Measurements from ENCODE around the gene GRID1. TPM values are rescaled to one million over a fixed set of nuclear protein-coding genes. Genes with fewer than 3 reads are reported as not detected.

Gene GRID1
- polyA plus RNA-seq, 1 donor (not counting 4 experiments of a cell fraction or from before 2014, with no cell fraction given) = 0.01 TPM

DNA sequence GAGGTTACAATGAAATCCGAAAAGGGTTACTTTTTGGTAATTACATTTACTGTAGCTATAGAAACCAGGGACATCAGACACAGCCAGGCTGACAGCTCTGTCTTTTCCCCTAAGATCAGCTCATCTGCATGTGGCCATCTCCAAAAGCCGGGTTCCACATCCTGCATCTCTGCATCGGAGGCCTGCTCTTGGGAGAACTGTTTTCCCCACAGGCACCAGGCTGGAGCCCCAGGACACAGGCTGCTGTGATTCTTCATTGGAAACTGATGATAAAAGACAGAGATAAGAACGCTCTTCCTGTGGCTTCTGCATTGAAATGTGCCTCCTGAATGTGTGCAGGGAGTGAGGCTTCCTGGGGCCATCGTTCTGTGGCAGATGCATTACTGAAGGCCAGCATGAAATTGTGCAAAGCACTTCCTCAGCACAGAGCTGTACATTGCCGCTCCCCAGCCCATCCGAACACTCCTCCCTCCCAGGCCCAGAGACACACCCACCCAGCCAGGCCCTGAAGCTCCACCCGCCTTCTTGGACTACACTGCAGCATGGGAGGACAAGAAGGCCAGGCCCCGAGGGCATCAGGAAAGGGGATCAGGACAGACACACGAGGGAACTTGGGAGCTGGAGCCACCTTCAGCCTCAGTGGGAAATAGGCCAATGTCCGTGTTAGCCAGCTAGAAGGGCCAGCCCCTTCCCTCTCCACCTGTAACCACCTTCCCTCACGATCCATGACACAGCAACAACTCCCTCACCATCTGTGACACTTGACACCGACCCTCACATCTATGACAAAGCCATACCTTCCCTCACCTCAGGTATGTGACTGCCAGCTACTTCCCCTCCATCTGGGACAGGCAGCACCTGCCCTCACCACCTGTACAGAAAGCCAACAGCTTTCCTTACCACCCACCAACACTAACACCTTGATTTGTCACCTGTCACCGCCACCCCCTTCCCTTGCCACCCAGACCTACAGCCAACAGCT, 113.2 kb downstream of the GRID1 start:
- FAIRE-seq = no peak

GRCh38 chr10:86252556-86252955, 114.0 kb downstream of the GRID1 start:
- no peak overlapping the region for H3K4me3 ChIP-seq (ENCODE audit: control insufficient read depth in 2 of 3, extremely low read depth in 1 of 3, insufficient read depth in 2 of 3, low read depth in 1 of 3, low read length in 3 of 3)
- TF ChIP-seq CTCF (optimal IDR thresholded peaks at IDR 0.05 in 1 of 3, IDR thresholded peaks at IDR 0.05 in 1 of 3, conservative IDR thresholded peaks at IDR 0.05 in 1 of 3; ENCODE audit: extremely low read depth in 1 of 3, insufficient read depth in 2 of 3, low read length in 3 of 3) (no peak), EZH2 (IDR thresholded peaks at IDR 0.05; ENCODE audit: low read length) (no peak)
- H3K36me3 ChIP-seq (ENCODE audit: control insufficient read depth in 2 of 2, extremely low read depth in 1 of 2, insufficient read depth in 2 of 2, low read length in 2 of 2) = no peaks in the 10 kb centered on the region
- H3K4me2 ChIP-seq (ENCODE audit: control insufficient read depth, extremely low read depth, insufficient read depth, low read depth, low read length) = no peak overlapping the region
- H3K79me2 ChIP-seq (ENCODE audit: control insufficient read depth, insufficient read depth, low read length) = no peaks in the 10 kb centered on the region
- no peaks in the 10 kb centered on the region for H3K9me1 ChIP-seq (ENCODE audit: control insufficient read depth, extremely low read depth, insufficient read depth, low read length)
- H3K9ac ChIP-seq (ENCODE audit: control insufficient read depth, extremely low read depth, insufficient read depth, low read length) = no peak overlapping the region
- H3K27me3 ChIP-seq (ENCODE audit: control insufficient read depth, extremely low read depth, insufficient read depth, low read length) = no peaks in the 10 kb centered on the region
- FAIRE-seq (no peak), DNase-seq (ENCODE audit: low read depth, low spot score) (no peak)
- no peaks in the 10 kb centered on the region for H3K9me3 ChIP-seq (ENCODE audit: control insufficient read depth, low read depth, low read length)
- dilution Hi-C loops (cut with MboI; ENCODE audit: extremely low pct_ligation_motif_present, low sequenced_read_pairs) = no loop called here
- no peak overlapping the region for H2AFZ ChIP-seq (ENCODE audit: control insufficient read depth, low read length)
- H3K27ac ChIP-seq (ENCODE audit: control insufficient read depth, insufficient read depth, low read length) = no peak overlapping the region
- no peaks in the 10 kb centered on the region for H4K20me1 ChIP-seq (ENCODE audit: control insufficient read depth, extremely low read depth, insufficient read depth, low read length)
- no peaks in the 10 kb centered on the region for H3K4me1 ChIP-seq (ENCODE audit: control insufficient read depth, extremely low read depth, insufficient read depth, low read length)

More for the DNA sequence above, 113.2 kb downstream of the GRID1 start:
- Histone ChIP-seq H3K79me2 (ENCODE audit: control insufficient read depth, insufficient read depth, low read length) (no peaks in the 10 kb centered on the region), H3K4me2 (ENCODE audit: control insufficient read depth, extremely low read depth, insufficient read depth, low read depth, low read length) (no peak overlapping the region), H3K4me1 (ENCODE audit: control insufficient read depth, extremely low read depth, insufficient read depth, low read length) (no peaks in the 10 kb centered on the region), H2AFZ (ENCODE audit: control insufficient read depth, low read length) (no peak overlapping the region), H4K20me1 (ENCODE audit: control insufficient read depth, extremely low read depth, insufficient read depth, low read length) (no peaks in the 10 kb centered on the region), H3K9me1 (ENCODE audit: control insufficient read depth, extremely low read depth, insufficient read depth, low read length) (no peaks in the 10 kb centered on the region), H3K9me3 (ENCODE audit: control insufficient read depth, low read depth, low read length) (no peaks in the 10 kb centered on the region), H3K27ac (ENCODE audit: control insufficient read depth, insufficient read depth, low read length) (no peak overlapping the region), H3K36me3 (ENCODE audit: control insufficient read depth in 2 of 2, extremely low read depth in 1 of 2, insufficient read depth in 2 of 2, low read length in 2 of 2) (no peaks in the 10 kb centered on the region), H3K9ac (ENCODE audit: control insufficient read depth, extremely low read depth, insufficient read depth, low read length) (no peak overlapping the region), H3K4me3 (ENCODE audit: control insufficient read depth in 2 of 3, extremely low read depth in 1 of 3, insufficient read depth in 2 of 3, low read depth in 1 of 3, low read length in 3 of 3) (no peak overlapping the region), H3K27me3 (ENCODE audit: control insufficient read depth, extremely low read depth, insufficient read depth, low read length) (no peaks in the 10 kb centered on the region)
- DNase-seq (ENCODE audit: low read depth, low spot score) = no peak
- dilution Hi-C loops (cut with MboI; ENCODE audit: extremely low pct_ligation_motif_present, low sequenced_read_pairs) = no loop called here
- no peak for TF ChIP-seq CTCF (optimal IDR thresholded peaks at IDR 0.05 in 1 of 3, IDR thresholded peaks at IDR 0.05 in 1 of 3, conservative IDR thresholded peaks at IDR 0.05 in 1 of 3; ENCODE audit: extremely low read depth in 1 of 3, insufficient read depth in 2 of 3, low read length in 3 of 3)
- TF ChIP-seq EZH2 (IDR thresholded peaks at IDR 0.05; ENCODE audit: low read length) = no peak
